ENCODE results near the gene PDE11A.

PDE11A gene

GRCh38 chr2:177721087-177721486 is 351.5 kb downstream of the PDE11A start:
- DNase-seq: no peak

DNA sequence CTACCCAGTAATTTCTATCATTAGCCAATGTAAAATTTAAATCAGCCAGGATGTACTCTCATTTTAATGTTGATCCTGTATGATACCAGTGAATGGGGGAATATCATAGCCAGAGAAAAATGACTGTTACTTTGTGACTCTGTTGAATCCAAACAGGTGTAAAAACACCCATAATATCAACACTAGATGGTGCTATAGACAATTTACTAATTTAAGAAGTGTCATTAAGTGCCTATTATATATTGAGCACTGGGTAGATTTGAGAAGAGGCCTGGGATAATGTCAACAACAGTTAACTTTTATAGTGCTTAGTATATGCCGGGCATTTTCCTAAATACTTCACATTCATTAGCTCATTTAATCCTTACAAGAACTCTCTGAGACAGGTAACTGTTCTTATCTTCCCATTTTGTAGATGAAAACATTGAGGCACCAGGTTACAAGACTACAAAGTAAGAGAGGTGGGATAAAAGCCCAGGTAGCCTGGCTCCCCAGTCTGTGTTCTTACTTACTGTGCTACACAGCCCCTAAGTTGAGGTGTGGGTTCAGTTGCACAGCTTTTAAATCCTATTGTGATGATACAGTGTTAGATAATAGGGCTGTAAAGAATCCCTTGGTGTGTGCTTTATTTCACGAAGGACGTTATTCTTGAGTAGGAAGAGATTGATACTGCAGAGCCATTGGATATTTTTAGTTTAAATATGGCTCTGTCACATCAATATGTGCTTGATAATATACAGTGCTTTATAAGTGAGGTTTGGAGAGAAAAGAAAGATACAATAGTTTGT is 354.6 kb downstream of the PDE11A start:
- no peak for DNase-seq

DNA sequence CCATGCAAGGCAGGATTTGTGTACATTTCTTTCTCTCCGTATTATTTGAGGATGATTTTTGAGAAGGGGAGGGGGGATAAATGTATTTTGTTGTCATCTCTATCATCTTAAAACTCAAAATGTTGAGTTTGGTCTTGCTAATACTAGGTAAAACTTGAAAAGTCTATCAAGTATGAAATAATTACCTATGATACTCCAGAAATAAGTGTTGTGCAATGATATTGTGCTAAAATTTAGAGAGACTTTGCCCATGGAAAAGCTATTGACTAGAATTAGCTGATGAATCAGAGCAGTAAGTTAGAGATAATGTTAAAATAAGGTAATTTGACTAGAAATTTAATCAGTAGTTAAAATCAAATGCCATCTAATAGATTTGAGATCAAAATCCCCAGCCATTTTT is 356.1 kb downstream of the PDE11A start:
- no peak for DNase-seq

DNA sequence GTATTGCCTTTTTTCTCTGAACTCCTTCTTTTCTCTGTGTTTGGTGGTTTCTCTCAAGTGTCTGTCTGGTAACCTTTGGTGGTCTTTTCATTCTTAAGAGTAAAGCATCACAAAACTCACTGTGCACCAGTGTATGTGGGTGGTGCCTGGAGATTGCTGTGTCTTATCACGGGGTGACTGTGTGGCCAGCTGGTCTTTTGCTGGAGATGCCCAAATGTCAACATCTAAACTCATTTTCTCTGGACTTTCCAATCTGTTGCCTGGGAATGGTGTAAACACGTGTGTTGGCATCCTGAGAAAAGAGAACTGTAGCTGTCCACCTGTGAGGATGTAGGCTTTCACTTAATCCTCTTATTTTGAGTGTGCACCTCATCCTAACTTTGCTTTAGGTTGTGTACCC is 356.8 kb downstream of the PDE11A start:
- no peak for DNase-seq

GRCh38 chr2:177714704-177715103 is 357.9 kb downstream of the PDE11A start:
- DNase-seq: no peak

DNA sequence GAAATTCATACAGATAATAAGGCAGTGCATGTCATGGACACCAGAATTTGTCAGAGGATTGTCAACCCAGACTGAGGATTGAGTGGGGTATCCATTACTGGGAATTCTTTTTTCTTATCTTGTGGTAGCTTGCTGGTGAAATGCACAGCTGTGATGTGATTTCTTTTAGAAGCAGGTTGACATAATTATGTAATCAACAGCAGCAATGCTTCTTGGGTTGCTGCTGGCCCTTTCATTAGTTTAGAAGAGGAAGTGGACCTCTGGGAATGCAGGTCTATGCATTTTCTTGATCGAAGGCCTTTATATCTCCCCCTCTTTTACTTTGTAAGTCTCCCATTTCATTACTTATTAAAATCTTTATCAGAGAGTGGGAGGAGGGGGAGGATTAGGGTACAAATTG is 360.1 kb downstream of the PDE11A start:
- no peak for DNase-seq

DNA sequence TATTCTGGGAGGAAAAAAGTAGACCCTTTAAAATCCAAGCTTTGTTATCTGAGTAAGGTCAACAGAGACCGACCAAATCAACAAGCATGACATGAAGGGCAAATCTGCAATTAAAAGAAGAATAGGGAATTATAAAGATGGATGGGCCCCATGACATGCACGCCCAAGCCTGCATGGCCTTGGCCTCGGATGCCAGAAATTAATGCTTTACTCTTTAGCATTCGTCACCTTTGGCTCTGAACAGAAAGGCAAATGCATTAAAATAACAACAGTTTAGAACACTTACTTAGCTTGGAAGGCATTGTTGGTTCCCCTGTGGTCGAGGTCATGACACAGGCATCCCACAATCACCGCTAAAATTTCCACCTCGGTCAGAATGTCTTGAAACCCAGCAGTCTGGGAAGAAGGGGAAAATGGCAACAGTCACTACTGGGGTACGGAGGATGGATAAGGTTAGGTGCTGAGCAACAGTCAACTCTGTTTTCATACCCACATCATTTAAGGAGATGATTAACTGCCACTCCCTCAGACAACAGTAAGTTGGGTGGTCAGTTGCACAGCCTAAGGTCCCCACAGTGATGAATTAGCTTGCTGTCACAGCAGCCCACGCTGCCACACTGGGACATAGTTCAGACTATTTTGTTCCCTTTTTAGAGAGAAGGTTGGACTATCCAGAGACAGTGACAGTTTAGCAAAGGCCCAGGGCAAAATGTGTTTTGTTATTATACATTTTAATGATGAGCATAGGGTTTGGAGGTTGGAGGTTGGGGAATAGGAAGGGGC is 360.9 kb downstream of the PDE11A start:
- DNase-seq: no peak

GRCh38 chr2:177710889-177711288 is 361.7 kb downstream of the PDE11A start:
- DNase-seq: no peak

DNA sequence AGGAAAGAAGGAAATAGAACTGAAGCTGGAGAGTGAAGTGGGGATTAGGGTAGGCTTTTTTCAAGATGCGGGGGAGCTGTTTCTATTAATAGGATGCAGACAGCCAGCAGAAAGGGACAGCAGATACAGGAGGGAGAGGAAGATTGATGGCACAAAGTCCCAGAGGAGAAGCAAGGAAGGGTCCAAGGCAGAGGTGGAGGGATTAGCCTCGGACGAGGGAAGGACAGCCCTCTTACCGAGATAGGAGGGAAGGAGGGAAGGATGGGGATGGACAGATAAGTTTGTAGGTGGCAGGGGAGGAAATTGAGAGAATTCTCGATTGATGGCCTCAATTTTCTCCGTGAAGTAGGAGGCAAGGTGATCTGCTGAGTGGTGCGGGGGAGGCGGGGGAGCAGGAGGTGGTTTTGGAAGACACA is 362.6 kb downstream of the PDE11A start:
- DNase-seq: no peak

GRCh38 chr2:177708660-177709444 is 363.7 kb downstream of the PDE11A start:
- no peak for DNase-seq

DNA sequence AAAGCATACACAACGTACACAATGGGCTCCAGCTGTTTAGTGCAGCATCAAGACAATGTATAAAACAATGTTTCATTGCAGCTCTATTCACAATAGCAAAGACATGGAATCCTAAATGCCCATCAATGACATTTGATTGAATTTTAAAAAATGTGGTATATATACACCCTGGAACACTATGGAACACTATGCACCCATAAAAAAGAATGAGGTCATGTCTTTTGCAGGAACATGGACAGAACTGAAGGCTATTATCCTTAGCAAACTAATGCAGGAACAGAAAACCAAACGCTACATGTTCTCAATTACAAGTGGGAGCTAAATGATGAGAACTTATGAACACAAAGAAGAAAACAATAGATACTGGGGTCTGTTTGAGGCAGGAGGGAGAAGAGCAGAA is 364.5 kb downstream of the PDE11A start:
- no peak for DNase-seq

GRCh38 chr2:177705511-177706173 is 366.9 kb downstream of the PDE11A start:
- DNase-seq: no peak

DNA sequence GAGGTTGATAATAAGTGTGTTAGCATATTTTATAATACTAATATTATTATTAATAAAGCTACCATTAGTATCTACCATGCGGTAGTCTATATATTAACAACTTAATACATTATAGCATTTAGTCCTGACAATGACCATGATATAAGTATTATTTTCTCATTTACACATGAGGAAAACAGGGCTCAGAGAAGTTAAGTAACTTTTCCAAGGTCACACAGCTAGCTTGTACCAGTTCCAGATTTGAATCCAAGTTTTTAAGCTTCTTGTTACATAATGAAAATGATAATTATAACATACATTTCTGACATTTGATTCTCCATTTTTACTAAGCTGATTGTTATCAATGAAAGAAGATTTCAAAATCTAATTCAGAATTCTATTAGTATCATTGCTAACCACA is 369.4 kb downstream of the PDE11A start:
- DNase-seq: no peak

DNA sequence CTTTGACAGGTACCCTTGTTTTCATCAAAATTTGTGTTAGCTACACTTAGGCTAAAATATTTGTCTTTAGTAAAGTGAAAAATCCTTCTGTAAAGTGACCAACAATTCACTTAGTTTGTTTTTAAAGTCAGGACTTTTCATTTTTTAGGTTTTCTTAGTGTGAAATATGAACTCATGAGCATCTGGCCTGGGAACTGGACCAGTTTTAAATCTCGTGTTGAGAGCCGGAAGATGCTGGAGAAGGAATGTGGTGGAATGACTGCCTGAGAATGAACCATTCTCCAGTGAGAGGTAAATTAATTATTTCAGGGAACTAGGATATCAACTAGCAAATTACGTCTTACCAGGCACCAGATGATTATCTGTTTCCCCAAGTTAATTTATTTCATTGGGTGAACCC is 374.3 kb downstream of the PDE11A start:
- DNase-seq: no peak

DNA sequence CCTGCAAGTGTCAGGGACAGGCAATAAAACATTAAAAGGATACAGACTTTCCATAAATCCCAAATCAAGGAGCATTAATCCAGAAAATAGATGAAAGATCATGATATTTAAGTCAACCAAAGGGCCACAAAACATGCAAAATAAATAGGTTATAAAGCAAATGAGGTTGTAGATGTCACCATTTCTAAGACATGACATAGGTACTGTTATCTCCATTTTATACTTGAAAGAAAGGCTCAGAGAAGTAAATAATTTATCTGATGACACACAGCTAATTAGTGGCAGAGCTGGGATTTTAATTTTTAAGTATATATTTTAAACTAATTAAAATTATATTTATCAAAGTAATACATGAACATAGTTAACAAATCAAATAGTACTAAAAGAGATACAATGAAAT is 378.2 kb downstream of the PDE11A start:
- DNase-seq: no peak

DNA sequence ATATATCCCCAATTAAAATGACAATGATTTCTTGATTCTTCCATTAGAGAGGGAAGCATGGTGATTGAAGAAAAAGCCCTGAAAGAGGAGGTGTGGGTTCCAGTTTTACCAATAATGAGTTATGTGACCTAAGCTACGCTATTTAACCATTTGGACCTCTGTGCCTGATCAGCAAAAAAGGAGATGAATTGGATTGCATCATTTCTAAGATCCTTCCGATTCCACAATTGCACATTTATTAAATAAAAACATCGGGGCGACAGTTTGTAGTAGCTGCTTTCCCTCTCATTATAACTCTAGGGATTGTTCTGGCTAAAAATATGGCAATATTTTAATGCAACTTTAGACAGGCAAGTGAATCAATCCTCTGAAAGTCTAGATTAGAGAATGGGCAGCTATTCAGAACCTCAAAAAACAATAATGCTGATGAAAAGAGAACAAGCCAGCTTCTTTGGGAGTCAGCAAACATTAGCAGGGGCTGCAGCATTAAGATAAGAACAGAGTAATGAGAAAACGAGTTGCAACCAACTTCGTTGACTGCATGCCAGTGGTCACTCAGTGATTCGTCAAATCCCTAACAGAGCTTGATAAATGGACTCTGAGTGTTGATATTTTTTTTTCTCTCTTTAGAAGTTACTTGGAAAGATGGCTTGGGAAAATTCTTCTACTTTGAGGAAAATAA is 378.8 kb downstream of the PDE11A start:
- no peak for DNase-seq

- DNase-seq: no peak
These were observed 379.8 kb downstream of the PDE11A start for GRCh38 chr2:177692783-177693269.

GRCh38 chr2:177692042-177692782 is 380.4 kb downstream of the PDE11A start:
- no peak for DNase-seq

DNA sequence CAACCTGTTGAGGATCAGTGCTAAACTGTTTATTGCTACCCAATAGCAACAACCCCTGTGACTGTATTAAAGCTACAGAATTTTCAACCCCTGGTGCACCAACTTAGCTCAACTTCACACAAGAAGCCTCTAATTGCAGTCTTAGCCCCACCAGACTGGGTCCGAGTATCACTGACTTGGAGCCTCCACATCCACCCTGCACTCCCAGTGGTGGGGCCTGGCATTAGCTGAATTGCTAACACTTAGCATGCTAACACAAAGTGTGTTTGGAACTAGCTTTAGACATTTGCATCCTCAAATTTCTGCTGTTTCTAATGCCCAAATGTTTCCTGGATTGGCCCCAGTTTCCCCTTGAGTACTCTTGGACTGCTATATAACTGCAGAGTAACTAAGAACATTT is 381.4 kb downstream of the PDE11A start:
- no peak for DNase-seq

DNA sequence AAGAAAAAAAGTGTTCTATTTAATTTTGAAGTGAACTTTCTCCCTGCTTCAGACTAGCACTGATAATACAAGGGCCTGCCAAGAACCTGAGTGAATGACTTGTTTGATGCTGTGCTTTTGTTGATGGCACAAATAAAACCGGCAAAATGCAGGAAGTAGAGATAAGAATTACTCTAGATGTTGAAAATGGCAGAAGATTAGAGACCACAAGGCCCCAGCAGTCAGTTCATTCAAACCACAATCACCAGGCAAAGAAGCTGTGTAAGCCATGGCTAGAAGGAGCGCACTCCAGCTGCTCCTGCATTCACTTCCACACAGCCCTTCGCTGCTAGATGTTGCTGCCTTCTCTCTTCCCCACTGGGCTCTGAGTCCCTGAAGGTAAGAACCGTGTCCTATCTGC is 383.0 kb downstream of the PDE11A start:
- DNase-seq: no peak

GRCh38 chr2:177688844-177689243 is 383.7 kb downstream of the PDE11A start:
- no peak for DNase-seq

Measured in GOT3 (cell line).